ENCODE measurements around the gene ZMIZ1.
A peak's percentile ranks its signal among the peaks of the same experiment; 100 is the strongest.

Gene ZMIZ1

GRCh38 chr10:79286318-79286951 lies 217.7 kb downstream of the ZMIZ1 start:
- peak; percentile 95 for DNase-seq (ENCODE audit: low spot score)

DNA sequence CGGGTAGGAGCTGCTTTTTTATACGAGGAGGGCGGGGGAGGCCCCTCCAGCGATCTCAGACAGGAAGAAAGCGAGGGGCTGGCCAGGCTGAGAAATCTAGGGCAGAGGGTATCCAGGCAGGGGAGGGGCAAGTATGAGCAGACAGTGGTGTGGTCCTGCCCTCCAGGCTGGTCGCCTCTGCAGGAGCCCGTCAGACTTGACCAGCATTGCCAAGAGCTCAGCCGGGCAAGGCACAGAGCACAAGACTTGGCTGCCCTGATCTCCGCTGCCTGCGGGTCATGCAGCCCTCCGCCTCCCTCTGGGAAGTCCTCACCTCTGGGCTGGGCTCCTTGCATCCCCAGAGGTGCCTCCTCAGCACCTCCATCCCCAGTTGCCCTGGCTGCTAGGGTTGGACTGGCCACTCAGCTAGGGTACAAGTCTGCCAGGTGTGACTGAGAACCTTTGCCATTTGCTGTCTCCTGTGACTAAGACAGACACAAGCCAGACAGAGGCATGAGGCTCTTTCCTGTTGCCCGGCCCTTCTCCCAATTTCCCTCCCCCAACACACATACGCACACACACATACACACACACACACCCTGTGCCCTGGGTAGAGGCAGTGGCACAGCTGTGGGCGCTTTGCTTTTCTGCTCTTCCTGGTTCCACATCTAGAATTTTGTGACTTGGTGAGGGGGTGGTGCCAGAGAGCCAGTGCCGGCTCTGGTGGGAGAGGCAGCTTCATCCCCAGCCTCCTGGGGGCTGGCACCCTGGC lies 219.4 kb downstream of the ZMIZ1 start:
- DNase-seq (ENCODE audit: low spot score), result no peak

DNA sequence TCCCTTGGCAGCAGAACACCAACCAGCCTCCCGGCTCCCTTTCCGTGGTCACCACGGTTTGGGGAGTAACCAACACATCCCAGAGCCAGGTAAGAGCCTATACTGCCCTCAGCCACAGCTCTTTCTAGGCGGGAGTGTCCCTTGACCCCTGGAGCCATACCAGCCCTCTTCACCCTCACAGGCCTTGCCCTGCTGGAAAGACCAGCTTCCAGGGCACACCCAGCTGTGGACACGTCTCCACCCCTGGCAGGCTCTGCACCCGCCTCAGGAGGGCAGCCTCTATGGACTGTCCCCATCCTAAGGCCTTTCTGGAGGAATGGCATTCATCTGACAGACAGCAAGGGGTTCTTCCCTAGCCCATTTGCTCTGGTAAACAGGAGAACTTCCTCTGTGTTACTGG lies 221.0 kb downstream of the ZMIZ1 start:
- no peak for DNase-seq (ENCODE audit: low spot score)

DNA sequence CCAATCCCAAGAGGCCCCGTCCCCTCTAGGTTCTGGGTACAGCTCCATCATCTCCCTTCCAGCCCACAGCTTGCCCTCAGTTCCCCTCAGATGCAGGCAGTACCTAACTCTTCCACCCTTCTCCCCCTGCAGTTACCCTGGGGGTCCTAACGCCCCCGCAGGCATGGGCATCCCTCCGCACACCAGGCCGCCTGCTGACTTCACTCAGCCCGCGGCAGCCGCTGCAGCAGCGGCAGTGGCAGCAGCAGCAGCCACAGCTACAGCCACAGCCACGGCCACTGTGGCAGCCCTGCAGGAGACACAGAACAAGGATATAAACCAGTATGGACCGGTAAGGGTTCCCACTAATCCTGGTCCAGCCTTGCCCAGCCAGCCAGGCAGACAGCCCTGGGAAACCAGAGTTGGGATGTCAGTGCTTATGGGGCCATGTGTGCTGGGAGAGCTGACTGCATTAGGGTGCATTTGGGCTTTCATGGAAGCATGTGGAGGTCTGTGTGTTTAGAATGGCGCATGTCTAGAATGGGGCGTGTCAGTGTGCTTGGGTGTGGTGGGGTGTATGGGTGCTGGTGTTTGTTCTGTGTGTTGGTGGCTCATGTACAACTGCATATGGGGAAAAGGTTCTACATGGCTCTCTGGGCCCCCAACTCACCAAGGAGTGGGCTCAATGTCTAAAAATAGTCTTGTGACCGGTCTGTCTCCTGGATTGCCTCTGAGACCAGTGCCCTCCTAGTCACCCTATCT lies 223.4 kb downstream of the ZMIZ1 start:
- DNase-seq (ENCODE audit: low spot score), result no peak

DNA sequence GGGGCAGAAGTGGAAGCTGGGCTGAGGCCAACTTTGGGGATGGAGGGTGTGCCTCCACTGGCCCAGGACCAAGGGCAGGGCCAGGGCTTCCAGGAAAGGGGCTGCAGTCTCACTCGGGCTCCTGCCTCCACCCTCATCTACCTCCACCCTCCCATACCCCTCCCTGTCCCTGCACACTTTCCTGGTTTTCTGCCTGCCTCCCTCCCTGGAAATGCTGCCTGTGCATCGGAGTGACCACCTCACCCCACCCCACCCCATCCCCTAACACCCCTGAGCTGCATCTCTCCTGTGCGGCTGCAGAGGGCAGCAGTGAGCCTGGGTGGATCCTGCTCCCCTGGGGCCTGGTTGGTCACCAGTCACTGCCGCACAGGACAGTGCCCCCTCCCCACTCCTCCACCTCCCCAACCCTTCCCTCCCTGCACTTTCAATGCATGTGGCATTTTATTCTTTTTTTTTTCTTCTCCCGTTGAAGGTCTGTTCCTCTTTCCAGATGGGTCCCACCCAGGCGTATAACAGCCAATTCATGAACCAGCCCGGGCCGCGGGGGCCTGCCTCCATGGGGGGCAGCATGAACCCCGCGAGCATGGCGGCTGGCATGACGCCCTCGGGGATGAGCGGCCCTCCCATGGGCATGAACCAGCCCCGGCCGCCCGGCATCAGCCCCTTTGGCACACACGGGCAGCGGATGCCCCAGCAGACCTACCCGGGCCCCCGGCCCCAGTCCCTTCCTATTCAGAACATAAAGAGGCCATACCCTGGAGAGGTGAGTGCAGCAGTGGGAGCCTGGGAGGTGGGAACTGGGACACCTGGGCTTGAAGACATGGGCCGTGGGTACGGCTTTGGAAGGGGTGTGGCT lies 224.4 kb downstream of the ZMIZ1 start:
- DNase-seq (ENCODE audit: low spot score), result peak; percentile 48

- DNase-seq (ENCODE audit: low spot score), result peak; percentile 75
These were observed 225.2 kb downstream of the ZMIZ1 start for GRCh38 chr10:79293841-79294581.

DNA sequence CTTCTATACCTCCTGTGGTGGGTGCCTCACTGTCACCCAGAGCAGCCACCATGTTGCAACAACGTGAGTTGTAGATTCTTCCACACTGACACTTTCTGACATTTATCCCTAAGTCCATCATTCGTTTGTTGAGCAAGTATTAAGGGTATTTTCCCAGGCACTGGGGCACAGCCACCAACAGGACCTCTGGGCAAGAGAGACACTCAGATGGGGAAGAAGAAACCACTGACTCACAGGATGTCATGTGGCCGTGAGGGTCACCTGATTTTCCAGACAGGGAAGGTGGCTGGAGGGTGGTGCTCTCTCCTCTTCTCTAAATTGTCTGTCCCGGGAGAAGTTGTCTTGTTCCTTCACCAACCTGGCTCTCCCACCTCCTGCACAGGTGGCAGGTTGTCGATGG lies 226.8 kb downstream of the ZMIZ1 start:
- no peak for DNase-seq (ENCODE audit: low spot score)

GRCh38 chr10:79296431-79296830 lies 227.7 kb downstream of the ZMIZ1 start:
- no peak for DNase-seq (ENCODE audit: low spot score)

DNA sequence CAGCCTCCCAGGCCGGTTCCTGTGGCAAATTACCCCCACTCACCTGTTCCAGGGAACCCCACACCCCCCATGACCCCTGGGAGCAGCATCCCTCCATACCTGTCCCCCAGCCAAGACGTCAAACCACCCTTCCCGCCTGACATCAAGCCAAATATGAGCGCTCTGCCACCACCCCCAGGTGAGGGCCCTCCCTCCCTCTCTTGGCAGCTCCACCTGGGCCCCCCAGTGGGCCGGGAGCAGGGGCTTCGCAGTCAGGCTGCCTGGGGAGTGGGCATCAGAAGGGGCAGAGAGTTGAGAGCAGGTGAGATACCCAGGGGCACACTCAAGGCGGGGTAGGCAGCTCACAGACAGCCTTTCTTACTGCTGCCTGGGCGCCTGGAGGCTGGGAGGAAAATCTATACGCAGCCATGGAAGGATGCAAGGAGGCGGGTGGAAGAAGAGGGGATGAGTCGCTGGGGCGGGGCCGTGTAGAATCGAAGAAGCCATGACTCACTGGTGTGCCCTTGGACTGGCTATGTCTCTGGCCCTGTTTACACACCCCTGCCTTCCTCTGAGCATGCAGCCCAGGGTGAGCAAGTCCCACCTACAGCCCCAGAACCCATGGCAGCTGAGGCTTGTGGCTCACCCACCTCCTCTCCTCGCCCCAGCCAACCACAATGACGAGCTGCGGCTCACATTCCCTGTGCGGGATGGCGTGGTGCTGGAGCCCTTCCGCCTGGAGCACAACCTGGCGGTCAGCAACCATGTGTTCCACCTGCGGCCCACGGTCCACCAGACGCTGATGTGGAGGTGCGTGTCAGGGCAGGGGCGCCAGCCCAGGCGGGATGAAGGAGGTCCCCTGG lies 229.9 kb downstream of the ZMIZ1 start:
- peak; percentile 98 for DNase-seq (ENCODE audit: low spot score)

GRCh38 chr10:79299397-79300241 lies 230.9 kb downstream of the ZMIZ1 start:
- peak; percentile 97 for DNase-seq (ENCODE audit: low spot score)

DNA sequence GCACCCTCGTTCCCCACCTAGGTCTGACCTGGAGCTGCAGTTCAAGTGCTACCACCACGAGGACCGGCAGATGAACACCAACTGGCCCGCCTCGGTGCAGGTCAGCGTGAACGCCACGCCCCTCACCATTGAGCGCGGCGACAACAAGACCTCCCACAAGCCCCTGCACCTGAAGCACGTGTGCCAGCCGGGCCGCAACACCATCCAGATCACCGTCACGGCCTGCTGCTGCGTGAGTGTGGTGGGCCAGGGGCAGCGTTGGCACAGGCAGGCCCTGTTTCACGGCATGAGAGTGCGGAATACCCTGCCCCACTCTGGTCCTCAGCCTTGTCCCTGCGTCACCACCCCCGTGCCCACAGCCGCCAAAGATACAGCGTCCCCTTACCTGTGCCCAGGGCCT lies 231.9 kb downstream of the ZMIZ1 start:
- DNase-seq (ENCODE audit: low spot score), result no peak

DNA sequence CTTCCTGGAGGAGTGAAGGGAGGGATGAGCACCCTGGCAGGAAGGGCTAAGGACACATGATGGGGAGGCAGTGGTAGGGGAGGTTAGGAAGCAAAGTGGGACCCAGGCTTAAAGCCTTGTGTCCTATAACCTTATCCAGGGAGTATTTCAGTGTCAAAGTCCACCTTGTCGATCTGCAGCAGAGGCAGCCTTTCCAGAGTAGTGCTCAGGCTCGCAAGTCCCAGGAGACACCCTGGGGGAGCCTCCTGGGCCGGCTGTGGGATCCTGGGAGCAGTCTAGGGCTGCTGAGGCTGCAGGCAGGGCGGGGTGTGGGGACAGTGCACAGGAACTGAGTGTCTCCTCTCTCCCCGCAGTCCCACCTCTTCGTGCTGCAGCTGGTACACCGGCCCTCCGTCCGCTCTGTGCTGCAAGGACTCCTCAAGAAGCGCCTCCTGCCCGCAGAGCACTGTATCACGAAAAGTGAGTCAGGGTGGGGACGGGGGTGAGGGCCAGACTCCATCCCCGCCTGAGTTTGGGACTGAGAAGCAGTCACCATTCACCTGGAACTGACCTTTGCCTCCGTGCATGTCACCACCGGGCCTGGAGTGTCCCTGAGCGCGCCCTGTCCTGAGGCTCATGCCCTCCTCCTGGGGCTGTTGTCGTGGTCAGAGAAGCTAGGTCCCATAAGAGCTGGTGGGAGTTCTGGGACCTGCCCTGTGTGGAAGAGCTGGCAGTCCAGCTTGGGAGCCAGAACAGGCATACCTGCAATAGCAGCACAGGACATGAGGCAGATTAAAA lies 233.2 kb downstream of the ZMIZ1 start:
- DNase-seq (ENCODE audit: low spot score), result no peak

DNA sequence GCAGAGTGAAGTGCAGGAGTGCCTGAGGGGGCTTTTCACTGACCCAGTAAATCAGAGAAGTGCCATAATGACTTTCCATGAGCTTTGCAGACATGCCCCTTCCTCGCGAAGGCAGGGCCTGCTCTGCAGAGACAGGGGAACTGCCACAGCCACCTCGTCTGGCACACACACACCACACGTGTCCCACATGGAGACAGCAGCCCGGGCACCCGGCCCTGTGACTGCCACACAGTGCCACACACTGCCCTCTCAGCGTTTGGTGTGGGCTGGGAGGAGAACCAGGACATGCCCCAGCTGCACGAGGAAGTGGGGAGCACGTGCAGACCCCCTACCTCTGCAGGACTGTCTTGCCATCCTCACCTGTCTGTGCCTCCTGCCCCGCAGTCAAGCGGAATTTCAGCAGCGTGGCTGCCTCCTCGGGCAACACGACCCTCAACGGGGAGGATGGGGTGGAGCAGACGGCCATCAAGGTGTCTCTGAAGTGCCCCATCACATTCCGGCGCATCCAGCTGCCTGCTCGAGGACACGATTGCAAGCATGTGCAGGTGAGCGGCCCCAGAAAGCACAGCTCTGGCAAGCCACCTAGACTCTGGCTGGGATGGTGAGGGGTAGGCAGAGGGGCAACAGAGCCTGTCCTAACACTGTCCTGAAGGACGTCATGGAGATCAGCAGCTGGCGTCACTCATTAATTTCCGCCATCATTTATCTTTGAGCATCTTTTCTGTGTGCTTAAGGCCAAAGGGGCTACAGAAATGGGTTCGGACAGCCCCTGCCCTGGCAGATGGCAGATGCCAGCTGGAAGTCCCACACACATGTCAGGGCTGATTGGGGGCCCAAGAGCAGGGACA lies 235.1 kb downstream of the ZMIZ1 start:
- DNase-seq (ENCODE audit: low spot score), result no peak

DNA sequence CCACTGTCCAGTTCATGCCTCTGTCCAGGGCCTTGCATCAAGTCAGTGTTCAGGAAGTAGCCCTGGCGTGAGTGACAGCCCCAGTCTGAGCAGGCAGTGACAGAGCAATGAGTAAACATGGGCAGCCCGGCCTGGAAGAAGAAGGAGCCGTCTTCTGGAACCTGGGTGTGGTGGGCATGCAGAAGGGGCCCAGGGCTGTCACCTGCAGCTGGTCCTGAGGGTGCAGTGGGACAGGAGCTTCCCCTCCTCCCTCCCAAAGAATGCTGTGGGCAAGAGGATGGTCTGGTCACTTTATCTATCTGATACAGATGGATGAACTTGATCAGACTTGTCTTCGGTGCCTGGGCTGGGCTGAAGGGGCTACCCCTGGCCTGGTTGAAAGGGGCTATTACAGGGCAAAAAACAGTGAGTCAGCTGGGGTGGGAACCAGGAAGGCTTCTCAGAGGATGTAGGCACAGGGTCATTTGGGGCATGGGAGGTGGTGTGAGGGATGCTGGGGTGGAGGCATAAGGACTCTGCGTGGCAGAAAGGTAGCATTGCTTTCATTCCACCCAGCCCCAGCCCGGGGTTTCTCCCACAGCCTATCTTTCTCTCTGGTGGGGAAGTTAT lies 235.8 kb downstream of the ZMIZ1 start:
- no peak for DNase-seq (ENCODE audit: low spot score)

DNA sequence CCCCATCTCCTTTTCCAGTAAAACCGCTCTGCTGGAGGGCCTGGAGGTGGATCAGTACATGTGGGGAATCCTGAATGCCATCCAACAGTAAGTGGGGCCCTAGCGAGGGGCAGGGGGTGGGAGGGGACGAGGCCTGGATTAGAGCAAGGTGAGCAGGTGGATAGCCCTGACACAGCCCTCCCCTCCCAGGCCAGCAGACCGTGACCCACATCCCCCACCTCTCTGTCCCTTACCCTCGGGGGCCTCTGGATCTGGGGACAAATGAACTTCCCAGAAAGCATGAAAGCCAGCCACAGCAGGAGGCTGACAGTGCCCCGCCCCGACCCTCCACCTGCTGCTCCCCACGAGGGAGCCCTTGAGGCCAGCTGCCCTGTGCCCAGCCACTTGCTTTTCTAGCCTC lies 236.7 kb downstream of the ZMIZ1 start:
- no peak for DNase-seq (ENCODE audit: low spot score)

DNA sequence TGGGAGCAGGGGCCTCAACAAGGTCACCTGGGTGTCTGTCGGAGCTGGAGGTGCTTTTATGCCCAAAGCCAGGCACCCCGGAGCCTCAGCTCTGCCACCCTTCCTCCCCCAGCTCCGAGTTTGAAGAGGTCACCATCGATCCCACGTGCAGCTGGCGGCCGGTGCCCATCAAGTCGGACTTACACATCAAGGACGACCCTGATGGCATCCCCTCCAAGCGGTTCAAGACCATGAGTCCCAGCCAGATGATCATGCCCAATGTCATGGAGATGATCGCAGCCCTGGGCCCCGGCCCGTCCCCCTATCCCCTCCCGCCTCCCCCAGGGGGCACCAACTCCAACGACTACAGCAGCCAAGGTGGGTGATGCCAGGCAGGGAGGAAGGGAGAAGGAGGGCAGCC lies 237.2 kb downstream of the ZMIZ1 start:
- no peak for DNase-seq (ENCODE audit: low spot score)

GRCh38 chr10:79306644-79307220 lies 238.0 kb downstream of the ZMIZ1 start:
- DNase-seq (ENCODE audit: low spot score), result no peak

Measured in hepatic stellate cell (primary cell).